Fibroblast of villous mesenchyme (primary cell): ENCODE results near the gene GMCL1. TPM values are rescaled to one million over a fixed set of nuclear protein-coding genes. Genes with fewer than 3 reads are reported as not detected.
A peak's percentile ranks its signal among the peaks of the same experiment; 100 is the strongest.

Source experiments
- DNase-seq: peaks from one replicate; pipeline ENCODE4 v3.0.0-alpha.2; 2010; ENCODE audit warnings: low read depth
- H3K4me3 ChIP-seq: 2 replicates; pipeline ENCODE4 v1.5.1; 2011; ENCODE audit warnings: low read depth, mild to moderate bottlenecking, low read length
- small RNA-seq: library from RNA; depleted of rRNA; stranded (forward); fragments of <200 nt; gene quantifications from one replicate; pipeline ENCODE3, GENCODE V24; 2012
- total RNA-seq: library from RNA; depleted of rRNA; stranded (reverse); fragments of >200 nt; gene quantifications from 2 replicates; pipeline ENCODE4 v1.2.3, GENCODE V29; 2012
- TF ChIP-seq, protein P1 (sequence below): IDR thresholded peaks from 2 replicates; pipeline ENCODE4 v1.5.1; 2012; ENCODE audit warnings: low read depth, mild to moderate bottlenecking, low read length; ENCODE audit not compliant: insufficient read depth

GMCL1 gene
- total RNA-seq, 1 donor, result 12.5 TPM

DNA sequence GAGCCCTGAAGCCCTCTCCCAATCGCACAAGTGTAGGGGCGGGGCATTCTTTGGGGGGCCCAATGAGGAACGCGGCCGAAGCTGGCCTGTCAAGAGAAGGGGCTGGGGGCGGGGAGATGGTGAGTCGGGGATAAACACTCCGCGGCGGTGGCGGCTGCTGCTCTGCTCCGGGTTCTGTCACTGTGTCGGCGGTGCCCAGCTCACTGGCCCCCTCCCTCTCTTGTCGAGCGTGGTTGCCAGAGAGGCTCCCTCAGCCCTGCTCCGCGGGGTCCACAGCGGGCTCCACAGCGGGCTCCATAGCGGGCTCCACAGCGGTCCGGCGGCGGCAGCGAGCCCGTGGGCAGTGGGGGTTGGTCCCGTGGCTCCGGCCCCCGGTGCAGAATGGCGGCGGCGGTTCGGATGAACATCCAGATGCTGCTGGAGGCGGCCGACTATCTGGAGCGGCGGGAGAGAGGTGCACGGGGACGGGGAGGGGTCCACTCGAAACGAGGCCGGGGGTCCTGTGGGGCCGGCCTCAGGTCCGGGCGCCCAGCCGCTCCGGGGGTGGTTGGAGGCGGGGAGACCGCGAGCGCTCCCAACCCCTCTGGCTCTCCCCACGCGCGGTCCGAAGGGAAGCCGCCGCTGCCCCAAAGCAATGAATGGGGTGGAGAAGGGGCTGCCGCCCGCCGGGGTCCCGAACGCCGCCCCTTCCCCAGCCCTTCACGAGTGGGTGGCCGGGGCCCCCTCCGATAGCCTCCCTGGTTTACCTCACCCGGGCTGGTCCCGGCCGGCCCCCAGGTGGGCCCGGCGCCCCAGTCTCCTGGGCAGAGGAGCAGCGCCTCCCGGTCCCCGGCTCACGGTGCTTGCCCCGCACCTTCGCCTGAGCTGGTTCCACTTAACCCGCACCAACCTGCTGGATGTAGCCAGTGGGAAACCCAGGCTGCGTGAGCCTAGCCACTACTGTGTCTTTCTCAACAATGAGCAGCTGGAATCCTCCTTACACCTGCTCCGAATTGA is 85.8 kb downstream of the GMCL1 start, which contains the start of gene MXD1:
TSS of gene MXD1 (plus strand) at position 160 of the 996 bp plus-strand sequence. CDS start at position 382, 222 bp downstream.
- peak within 1 kb of the TSS; percentile 87 for H3K4me3 ChIP-seq
- TF ChIP-seq, protein P1, sequence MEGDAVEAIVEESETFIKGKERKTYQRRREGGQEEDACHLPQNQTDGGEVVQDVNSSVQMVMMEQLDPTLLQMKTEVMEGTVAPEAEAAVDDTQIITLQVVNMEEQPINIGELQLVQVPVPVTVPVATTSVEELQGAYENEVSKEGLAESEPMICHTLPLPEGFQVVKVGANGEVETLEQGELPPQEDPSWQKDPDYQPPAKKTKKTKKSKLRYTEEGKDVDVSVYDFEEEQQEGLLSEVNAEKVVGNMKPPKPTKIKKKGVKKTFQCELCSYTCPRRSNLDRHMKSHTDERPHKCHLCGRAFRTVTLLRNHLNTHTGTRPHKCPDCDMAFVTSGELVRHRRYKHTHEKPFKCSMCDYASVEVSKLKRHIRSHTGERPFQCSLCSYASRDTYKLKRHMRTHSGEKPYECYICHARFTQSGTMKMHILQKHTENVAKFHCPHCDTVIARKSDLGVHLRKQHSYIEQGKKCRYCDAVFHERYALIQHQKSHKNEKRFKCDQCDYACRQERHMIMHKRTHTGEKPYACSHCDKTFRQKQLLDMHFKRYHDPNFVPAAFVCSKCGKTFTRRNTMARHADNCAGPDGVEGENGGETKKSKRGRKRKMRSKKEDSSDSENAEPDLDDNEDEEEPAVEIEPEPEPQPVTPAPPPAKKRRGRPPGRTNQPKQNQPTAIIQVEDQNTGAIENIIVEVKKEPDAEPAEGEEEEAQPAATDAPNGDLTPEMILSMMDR, result no peak
- no peak for DNase-seq

DNA sequence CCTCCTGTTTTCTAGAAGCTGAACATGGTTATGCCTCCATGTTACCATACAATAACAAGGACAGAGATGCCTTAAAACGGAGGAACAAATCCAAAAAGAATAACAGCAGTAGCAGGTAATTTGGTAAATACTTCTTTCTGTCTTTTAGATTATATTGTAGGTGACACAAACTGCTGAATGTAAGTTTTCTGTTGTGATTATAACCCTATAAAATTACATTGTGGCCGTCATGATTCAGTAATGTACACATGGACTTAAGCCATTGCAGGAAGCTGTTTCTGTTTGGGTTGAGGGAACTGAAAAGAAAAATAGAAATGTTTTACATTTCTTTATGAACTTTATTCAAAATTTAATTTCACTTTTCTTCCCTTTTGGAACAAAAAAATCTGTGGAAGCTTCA is 86.6 kb downstream of the GMCL1 start:
- DNase-seq, result no peak
- TF ChIP-seq, protein P1, result no peak
- H3K4me3 ChIP-seq, result peak overlapping the region; percentile 87

DNA sequence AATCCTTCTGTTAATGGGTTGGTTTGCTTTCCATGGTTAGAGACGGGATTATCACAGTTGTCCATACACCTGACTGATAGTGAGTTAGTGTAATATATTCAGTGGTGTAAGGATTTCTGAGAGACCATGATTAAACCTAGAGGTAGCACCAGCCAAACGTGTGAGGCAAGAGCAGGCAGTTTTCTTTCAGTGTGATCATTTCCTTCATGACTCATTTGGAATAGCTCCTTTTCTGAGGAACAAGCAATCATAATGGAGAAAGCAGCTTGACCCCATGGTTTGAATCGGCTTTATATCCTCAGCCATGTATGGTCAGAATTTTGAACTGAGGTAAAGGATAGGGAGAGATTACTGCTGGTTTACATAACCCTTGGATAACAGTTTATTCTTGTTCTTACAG is 88.4 kb downstream of the GMCL1 start:
- peak; percentile 75 for DNase-seq
- no peak overlapping the region for H3K4me3 ChIP-seq
- TF ChIP-seq, protein P1, result no peak

DNA sequence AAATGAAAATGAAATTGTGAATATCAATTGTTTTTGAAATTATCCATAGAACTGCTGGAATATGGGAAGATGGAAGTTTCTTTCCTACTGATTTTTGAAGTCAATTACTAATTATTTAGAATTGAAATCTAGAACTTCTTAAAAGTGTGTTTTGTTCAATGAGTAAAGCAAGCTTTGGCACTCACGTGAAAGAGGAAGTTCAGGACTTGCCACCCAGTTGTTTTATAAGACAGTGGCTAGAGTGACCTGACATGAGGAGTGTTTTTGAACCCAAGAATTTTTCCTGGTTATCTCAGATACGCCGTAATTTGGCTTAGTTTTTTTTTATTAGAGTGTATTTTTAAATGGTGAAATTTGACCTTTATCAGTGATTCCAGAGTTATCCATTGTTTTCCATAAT is 88.9 kb downstream of the GMCL1 start:
- DNase-seq, result no peak
- TF ChIP-seq, protein P1, result no peak

DNA sequence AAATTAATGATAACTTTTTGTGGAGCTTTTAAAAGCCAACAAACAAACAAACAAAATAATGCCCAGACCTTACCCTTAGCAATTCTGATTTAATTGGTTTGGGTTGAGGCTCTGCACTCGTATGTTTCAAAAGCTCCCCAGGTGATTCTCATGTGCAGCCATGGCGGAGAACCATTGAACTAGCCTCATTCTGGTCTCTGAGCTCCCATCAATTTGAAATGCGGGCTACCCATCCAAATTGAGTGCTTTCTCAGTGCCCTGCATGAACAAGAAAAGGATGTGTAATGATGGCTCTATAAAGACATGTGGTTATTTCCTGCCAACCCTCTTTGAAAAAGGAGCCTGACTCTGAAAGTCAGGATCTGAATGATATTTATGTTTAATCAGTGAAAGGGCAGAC is 93.7 kb downstream of the GMCL1 start:
- TF ChIP-seq, protein P1, result no peak
- no peak for DNase-seq
- H3K4me3 ChIP-seq, result no peak overlapping the region

More for the DNA sequence above, 88.9 kb downstream of the GMCL1 start:
- no peak overlapping the region for H3K4me3 ChIP-seq

DNA sequence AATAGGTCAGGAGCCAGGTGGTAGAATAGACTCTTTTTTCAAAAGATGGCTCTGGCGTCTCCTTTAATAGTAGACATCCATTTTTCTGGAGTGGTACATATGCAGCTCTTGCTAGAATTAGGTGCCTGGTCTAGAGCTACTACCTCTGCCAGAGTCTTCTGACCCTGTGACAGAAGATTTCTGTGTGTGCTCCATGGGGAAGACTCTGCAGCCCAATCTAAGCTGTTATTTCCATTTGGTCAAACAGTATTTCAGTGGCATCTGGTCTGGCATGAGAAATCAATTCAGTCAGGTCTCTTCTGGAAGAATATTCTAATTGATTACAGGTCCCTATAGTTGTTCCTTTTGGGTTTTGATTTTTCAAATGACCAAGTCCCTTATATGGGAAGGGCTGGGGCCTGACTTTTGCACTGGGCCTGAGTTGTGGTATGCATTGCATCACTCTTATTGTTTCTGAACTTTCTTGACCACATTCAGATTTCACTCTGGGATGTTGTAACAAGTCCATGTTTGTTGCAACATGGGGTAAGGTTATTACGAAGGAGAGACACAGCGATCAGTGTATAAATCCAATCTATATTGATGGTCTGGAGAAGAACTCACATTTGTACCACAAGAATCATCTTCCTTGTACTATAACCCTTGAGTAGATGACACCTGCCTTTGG is 97.5 kb downstream of the GMCL1 start:
- H3K4me3 ChIP-seq, result no peak overlapping the region
- peak; percentile 80 for DNase-seq
- TF ChIP-seq, protein P1, result no peak

Small RNA genes lying within 50 kb of the gene (small RNA-seq; reads per million reads assigned to genes)
- not detected for gene RPL23AP92

Other genes starting within 250 kb of the GMCL1 start
- gene AAK1, start 185.9 kb upstream of the GMCL1 start, total RNA-seq, result 61.5 and 68.2 TPM in 2 replicates
- 27.1 and 35.8 TPM in 2 replicates for gene ANXA4, start 87.5 kb upstream of the GMCL1 start, total RNA-seq
- gene SNRNP27, start 64.3 kb downstream of the GMCL1 start, total RNA-seq, result 35.8 and 44.9 TPM in 2 replicates
- 5.2 TPM in 2 replicates for gene MXD1, start 85.4 kb downstream of the GMCL1 start, total RNA-seq
- gene ASPRV1, start 132.0 kb downstream of the GMCL1 start, total RNA-seq, result under 0.01 and 0.43 TPM in 2 replicates